ENCODE results near the gene NFKBIE.

- TF ChIP-seq POLR2A (IDR thresholded peaks at IDR 0.05; ENCODE audit: borderline replicate concordance, extremely low read depth, insufficient read depth, insufficient read length) (no peak), CTCF (IDR thresholded peaks at IDR 0.05 in 2 of 3, conservative IDR thresholded peaks at IDR 0.05 in 1 of 3; ENCODE audit: borderline replicate concordance in 1 of 3, insufficient read depth in 1 of 3, low read depth in 2 of 3, low read length in 2 of 3) (no peak), EZH2phosphoT487 (IDR thresholded peaks at IDR 0.05; ENCODE audit: borderline replicate concordance) (no peak), RAD21 (IDR thresholded peaks at IDR 0.05; ENCODE audit: low read depth) (no peak), POLR2AphosphoS5 (IDR thresholded peaks at IDR 0.05; ENCODE audit: low read depth, low read length) (no peak), REST (IDR thresholded peaks at IDR 0.05; ENCODE audit: low read depth) (no peak), EZH2 (IDR thresholded peaks at IDR 0.05) (no peak), ELF1 (IDR thresholded peaks at IDR 0.05; ENCODE audit: borderline replicate concordance, low read depth) (no peak)
Measured at GRCh38 chr6:44297063-44298038, 32.0 kb upstream of the NFKBIE start.

Measured in HCT116 (cell line).